H1 (cell line): ENCODE results near the gene OR11H6. TPM values are rescaled to one million over a fixed set of nuclear protein-coding genes. Genes with fewer than 3 reads are reported as not detected.

Source experiments
- CTCF ChIA-PET: fragments of 300-600 bp; sonication (Branson Sonifier 250); formaldehyde crosslinking; loops from one replicate; lab custom pipeline; 2021; ENCODE audit not compliant: partially characterized antibody; lab: Charles Lee
- POLR2A ChIA-PET: fragments of 300-600 bp; sonication (Branson Sonifier 250); formaldehyde crosslinking; loops from one replicate; lab custom pipeline; 2021; ENCODE audit warnings: inconsistent platforms; ENCODE audit not compliant: partially characterized antibody; lab: Charles Lee
- DNase-seq, 2 experiments: peaks; one replicate each; pipeline versions ENCODE4 v3.0.0 to v3.0.0-alpha.2; 2010 to 2022; ENCODE audit warnings: low spot score in 2 of 2, low read depth in 1 of 2, mixed read lengths in 1 of 2
- FAIRE-seq: peaks from 2 replicates; lab custom pipeline; 2011; peaks lifted over from hg19 to GRCh38; lab: Jason Lieb, UNC
- H2AFZ ChIP-seq: 2 replicates; pipeline ENCODE4 v1.8.1; 2012; ENCODE audit warnings: low read length, inconsistent platforms
- H2AK5ac ChIP-seq: 2 replicates; pipeline ENCODE4 v1.6.1; 2013; ENCODE audit warnings: low read depth, low read length
- H2BK120ac ChIP-seq: replicated peaks from 2 replicates; pipeline ENCODE3; 2013; ENCODE audit warnings: low read depth, low read length, inconsistent platforms
- H2BK12ac ChIP-seq: 2 replicates; pipeline ENCODE4 v1.6.1; 2013; ENCODE audit warnings: low read depth, low read length
- H2BK15ac ChIP-seq: 2 replicates; pipeline ENCODE4 v1.6.1; 2013; ENCODE audit warnings: low read length
- H2BK20ac ChIP-seq: 2 replicates; pipeline ENCODE4 v1.6.1; 2013; ENCODE audit warnings: low read length
- H2BK5ac ChIP-seq: 2 replicates; pipeline ENCODE4 v1.6.1; 2013; ENCODE audit warnings: low read depth, low read length
- H3K14ac ChIP-seq: 2 replicates; pipeline ENCODE4 v1.6.1; 2013; ENCODE audit warnings: inconsistent platforms; ENCODE audit not compliant: insufficient read length
- H3K18ac ChIP-seq: 2 replicates; pipeline ENCODE4 v1.6.1; 2013; ENCODE audit warnings: low read length; ENCODE audit errors: extremely low read depth
- H3K23ac ChIP-seq: 2 replicates; pipeline ENCODE4 v1.6.1; 2013; ENCODE audit warnings: inconsistent platforms; ENCODE audit not compliant: insufficient read length
- H3K23me2 ChIP-seq: 2 replicates; pipeline ENCODE4 v1.6.1; 2013; ENCODE audit warnings: low read depth, low read length
- H3K27ac ChIP-seq: 2 replicates; pipeline ENCODE4 v1.6.1; 2011; ENCODE audit warnings: low read depth, low read length, inconsistent platforms
- H3K27me3 ChIP-seq, 4 experiments: replicated peaks in 1 of 4; 1 replicate in 1 of 4; 2 replicates in 3 of 4; pipeline versions ENCODE4 v1.6.1 to v1.8.1; 2011 to 2013; ENCODE audit warnings: low read length in 3 of 4, mild to moderate bottlenecking in 3 of 4, inconsistent platforms in 2 of 4, mixed read lengths in 2 of 4, moderate library complexity in 1 of 4; ENCODE audit not compliant: control insufficient read depth in 3 of 4, insufficient read depth in 3 of 4; ENCODE audit errors: extremely low read depth in 1 of 4
- H3K36me3 ChIP-seq, 4 experiments: 2 replicates each; pipeline versions ENCODE4 v1.6.1 to v1.8.1; 2011 to 2013; ENCODE audit warnings: mild to moderate bottlenecking in 4 of 4, low read length in 3 of 4, moderate library complexity in 2 of 4, control low read depth in 1 of 4, inconsistent platforms in 1 of 4; ENCODE audit not compliant: insufficient read depth in 4 of 4, control insufficient read depth in 2 of 4
- H3K4ac ChIP-seq: replicated peaks from 2 replicates; pipeline ENCODE3; 2013; ENCODE audit warnings: low read length, low read depth, mixed read lengths, inconsistent platforms; ENCODE audit not compliant: insufficient read length
- H3K4me1 ChIP-seq, 4 experiments: replicated peaks in 1 of 4; 1 replicate in 1 of 4; 2 replicates in 3 of 4; pipeline versions ENCODE4 v1.6.1 to v1.8.1; 2011 to 2013; ENCODE audit warnings: low read length in 3 of 4, inconsistent platforms in 2 of 4, mixed read lengths in 1 of 4; ENCODE audit not compliant: insufficient read depth in 4 of 4, control insufficient read depth in 3 of 4
- H3K4me2 ChIP-seq, 2 experiments: 2 replicates each; pipeline versions ENCODE4 v1.6.1 to v1.8.1; 2011 to 2013; ENCODE audit warnings: low read depth in 2 of 2, low read length in 2 of 2, control low read depth in 1 of 2, inconsistent platforms in 1 of 2, mild to moderate bottlenecking in 1 of 2; ENCODE audit not compliant: insufficient read depth in 1 of 2
- H3K4me3 ChIP-seq, 4 experiments: fragments of 200-600, 300-600 bp in 1 of 4; sonication (generic), shearing (Covaris generic), sonication (Bioruptor Twin) in 1 of 4; 2 replicates each; pipeline versions ENCODE4 v1.5.1 to v1.8.1; 2011 to 2016; ENCODE audit warnings: low read length in 4 of 4, low read depth in 3 of 4, control low read depth in 2 of 4, inconsistent platforms in 2 of 4, mild to moderate bottlenecking in 2 of 4, mixed read lengths in 1 of 4, moderate library complexity in 1 of 4; ENCODE audit not compliant: insufficient read depth in 2 of 4; ENCODE audit errors: extremely low read depth in 1 of 4
- H3K56ac ChIP-seq: replicated peaks from 2 replicates; pipeline ENCODE3; 2013; ENCODE audit warnings: low read depth, mild to moderate bottlenecking, mixed read lengths, low read length, inconsistent platforms; ENCODE audit not compliant: insufficient read length
- H3K79me1 ChIP-seq: 2 replicates; pipeline ENCODE4 v1.6.1; 2013; ENCODE audit warnings: low read depth, low read length, control low read depth
- H3K79me2 ChIP-seq, 2 experiments: 2 replicates each; pipeline versions ENCODE4 v1.6.1 to v1.8.1; 2012 to 2013; ENCODE audit warnings: low read length in 2 of 2, mild to moderate bottlenecking in 2 of 2, inconsistent platforms in 1 of 2; ENCODE audit not compliant: insufficient read depth in 2 of 2, control insufficient read depth in 1 of 2
- H3K9ac ChIP-seq, 4 experiments: replicated peaks in 1 of 4; 1 replicate in 1 of 4; 2 replicates in 3 of 4; pipeline versions ENCODE4 v1.6.1 to v1.8.1; 2011 to 2013; ENCODE audit warnings: low read depth in 3 of 4, low read length in 3 of 4, control low read depth in 2 of 4, mild to moderate bottlenecking in 2 of 4, moderate library complexity in 2 of 4, inconsistent platforms in 1 of 4; ENCODE audit errors: extremely low read depth in 1 of 4
- H3K9me3 ChIP-seq, 2 experiments: 2 replicates each; pipeline versions ENCODE4 v1.6.1 to v1.8.1; 2012 to 2013; ENCODE audit warnings: mild to moderate bottlenecking in 2 of 2, moderate library complexity in 2 of 2, control low read depth in 1 of 2, inconsistent platforms in 1 of 2, low read depth in 1 of 2, low read length in 1 of 2, mixed read lengths in 1 of 2; ENCODE audit not compliant: insufficient read depth in 2 of 2
- H4K20me1 ChIP-seq, 2 experiments: replicated peaks in 1 of 2; 2 replicates each; pipeline versions ENCODE3 to v1.8.1; 2011 to 2013; ENCODE audit warnings: inconsistent platforms in 2 of 2, low read length in 2 of 2, mild to moderate bottlenecking in 1 of 2; ENCODE audit not compliant: insufficient read depth in 2 of 2, control insufficient read depth in 1 of 2
- H4K5ac ChIP-seq: 2 replicates; pipeline ENCODE4 v1.6.1; 2013; ENCODE audit warnings: low read length, low read depth, mixed read lengths, inconsistent platforms; ENCODE audit not compliant: insufficient read length
- H4K8ac ChIP-seq: 2 replicates; pipeline ENCODE4 v1.8.0; 2013; ENCODE audit warnings: mild to moderate bottlenecking, moderate library complexity, low read length, inconsistent platforms; ENCODE audit not compliant: insufficient read depth; ENCODE audit errors: extremely low read depth
- H4K91ac ChIP-seq: replicated peaks from 2 replicates; pipeline ENCODE3; 2013; ENCODE audit warnings: low read length, mixed read lengths, inconsistent platforms; ENCODE audit not compliant: insufficient read length
- CHD7 ChIP-seq: fragments of 300-600 bp; sonication (generic); IDR thresholded peaks from 2 replicates; pipeline ENCODE4 v1.7.1; 2012; ENCODE audit warnings: low read length, moderate library complexity, mild to moderate bottlenecking, inconsistent platforms; ENCODE audit not compliant: insufficient replicate concordance
- WGBS, 2 experiments: shearing (Covaris generic) in 1 of 2; methylation state at CpG; one replicate each; pipeline versions ENCODE4 v1.1.6 to v1.1.7; 2013 to 2015; ENCODE audit warnings: low lambda C conversion rate in 2 of 2, mixed read lengths in 2 of 2, inconsistent platforms in 1 of 2, low coverage in 1 of 2, missing lambda C conversion rate in 1 of 2; ENCODE audit not compliant: insufficient replicate concordance in 2 of 2, insufficient coverage in 1 of 2, insufficient read length in 1 of 2; ENCODE audit errors: extremely low coverage in 1 of 2, missing lambda C conversion rate in 1 of 2; 5-methylcytosine and 5-hydroxymethylcytosine counted together
- polyA plus RNA-seq, 7 experiments: library from polyadenylated mRNA; depleted of rRNA in 3 of 7; stranded (reverse) in 5 of 7; unstranded in 2 of 7; fragments of >200 nt in 5 of 7; fragments of 200-250 nt in 2 of 7; gene quantifications; 1 replicate in 5 of 7; 2 replicates in 1 of 7; 4 replicates in 1 of 7; pipeline versions ENCODE4 v1.2.1 to v1.2.3, GENCODE V29; 2011 to 2013; ENCODE audit warnings: missing spikeins in 2 of 7, mixed read lengths in 2 of 7
- total RNA-seq: library from RNA; stranded (reverse); fragmentation: NEBNext Ultra II Directional; extraction: Animal tissue kit (Norgen Biotek cat#: 25700); gene quantifications from 2 replicates; pipeline ENCODE4 v1.2.1, GENCODE V29; 2021

OR11H6 gene
- total and polyA plus RNA-seq, 2 of the 8 experiments (the other 6 are each of a cell fraction or from before 2014, with no cell fraction given): not detected

- Histone ChIP-seq H4K8ac (no peak overlapping the region), H3K27me3 (no peaks in the 10 kb centered on the region), H2BK120ac (no peak overlapping the region), H2BK5ac (no peak overlapping the region), H3K79me2 (no peaks in the 10 kb centered on the region), H3K9ac (no peak overlapping the region), H2AK5ac (no peak overlapping the region), H3K9me3 (peaks cover 38 to 68% of the 10 kb centered on the region in 2 experiments), H3K36me3 (no peaks in the 10 kb centered on the region), H2AFZ (no peak overlapping the region), H3K4ac (no peak overlapping the region), H3K4me3 (no peak overlapping the region), H2BK20ac (no peak overlapping the region), H3K14ac (no peak overlapping the region), H3K56ac (no peak overlapping the region), H3K4me2 (no peak overlapping the region), H3K23me2 (no peaks in the 10 kb centered on the region), H3K18ac (no peak overlapping the region), H3K27ac (no peak overlapping the region), H3K23ac (no peak overlapping the region), H2BK15ac (no peak overlapping the region), H4K5ac (no peak overlapping the region), H2BK12ac (no peak overlapping the region), H4K20me1 (no peaks in the 10 kb centered on the region), H4K91ac (no peak overlapping the region), H3K79me1 (no peaks in the 10 kb centered on the region), H3K4me1 (no peaks in the 10 kb centered on the region)
- DNase-seq: no peak
- ChIA-PET POLR2A (no interaction called here), CTCF (no interaction called here)
- WGBS, 2 experiments: 81% methylated on average over 2 of the region's 2 CpGs; no CpG with 5 or more reads in 1 of the 2 experiments
- FAIRE-seq: no peak
- TF ChIP-seq CHD7: no peak
These were observed 8.3 kb upstream of the OR11H6 start for GRCh38 chr14:20215196-20215595.
